HepG2 (cell line): Measurements from ENCODE around the gene COX6B1. TPM values are rescaled to one million over a fixed set of nuclear protein-coding genes. Genes with fewer than 3 reads are reported as not detected.

Experiments used
- ATAC-seq: fragments of 200-7000 bp; cut with Tn5 transposase; 3 replicates; pipeline ENCODE4 v1.9.1; 2020; ENCODE audit warnings: mild to moderate bottlenecking, moderate library complexity
- BruUV-seq: library from RNA; stranded (reverse); fragments of 400-500 nt; replicated peaks from 2 replicates; lab custom pipeline; 2021; lab: Mats Ljungman, UMichigan
- CTCF ChIA-PET: fragments of 300-600 bp; formaldehyde crosslinking; extraction: SDS; loops from one replicate; lab custom pipeline; 2021; ENCODE audit warnings: low total read pairs, inconsistent platforms, low intra/inter-chr PET ratio; lab: Yijun Ruan, JAX
- POLR2A ChIA-PET: fragments of 350-600 bp; sonication (Branson Sonifier 250); formaldehyde crosslinking; loops from one replicate; lab custom pipeline; 2020; ENCODE audit warnings: antibody characterized with exemption, inconsistent platforms; lab: Yijun Ruan, JAX
- DNase-seq: peaks from one replicate; pipeline ENCODE4 v3.0.0-alpha.2; 2015; ENCODE audit warnings: low spot score
- FAIRE-seq: peaks from 3 replicates; lab custom pipeline; 2011; peaks lifted over from hg19 to GRCh38; lab: Jason Lieb, UNC
- H2AFZ ChIP-seq: one replicate; pipeline ENCODE4 v1.6.1; 2011; ENCODE audit warnings: low read length, inconsistent platforms
- H3K27ac ChIP-seq: fragments of 300-600 bp; 3 replicates; pipeline ENCODE4 v1.8.0; 2011; ENCODE audit warnings: mixed run types, mild to moderate bottlenecking, mixed read lengths, low read length, inconsistent platforms; ENCODE audit not compliant: insufficient read depth; ENCODE audit errors: extremely low read length
- H3K27me3 ChIP-seq, 2 experiments: fragments of 200-600 bp in 1 of 2; 2 replicates in 1 of 2; 3 replicates in 1 of 2; pipeline versions ENCODE4 v1.6.0 to v1.8.0; 2011; ENCODE audit warnings: low read length in 2 of 2, mild to moderate bottlenecking in 2 of 2, moderate library complexity in 2 of 2, inconsistent platforms in 1 of 2; ENCODE audit not compliant: insufficient read depth in 2 of 2, control insufficient read depth in 1 of 2
- H3K36me3 ChIP-seq, 2 experiments: fragments of 200-600 bp in 1 of 2; replicated peaks in 1 of 2; 2 replicates in 1 of 2; 3 replicates in 1 of 2; pipeline versions ENCODE4 v1.5.1 to v1.8.0; 2011; ENCODE audit warnings: low read length in 2 of 2, inconsistent platforms in 1 of 2; ENCODE audit not compliant: insufficient read depth in 2 of 2, control insufficient read depth in 1 of 2
- H3K4me1 ChIP-seq: 2 replicates; pipeline ENCODE4 v1.5.1; 2012; ENCODE audit warnings: low read length, inconsistent platforms; ENCODE audit not compliant: insufficient read depth
- H3K4me2 ChIP-seq: 2 replicates; pipeline ENCODE4 v1.6.0; 2011; ENCODE audit warnings: low read depth, low read length, inconsistent platforms
- H3K4me3 ChIP-seq, 3 experiments: fragments of 200-600 bp in 1 of 3; sonication (generic), shearing (Covaris generic) in 1 of 3; replicated peaks in 1 of 3; 2 replicates each; pipeline ENCODE4 v1.5.1; 2011 to 2016; ENCODE audit warnings: low read length in 3 of 3, inconsistent platforms in 2 of 3, low read depth in 2 of 3, mild to moderate bottlenecking in 2 of 3, control low read depth in 1 of 3, mixed read lengths in 1 of 3; ENCODE audit not compliant: insufficient read depth in 1 of 3
- H3K79me2 ChIP-seq: one replicate; pipeline ENCODE4 v1.6.1; 2011; ENCODE audit warnings: low read length, inconsistent platforms; ENCODE audit not compliant: insufficient read depth
- H3K9ac ChIP-seq: 2 replicates; pipeline ENCODE4 v1.6.0; 2011; ENCODE audit warnings: mild to moderate bottlenecking, low read depth, low read length, inconsistent platforms; ENCODE audit not compliant: insufficient read depth
- H3K9me3 ChIP-seq: 2 replicates; pipeline ENCODE4 v1.5.1; 2012; ENCODE audit warnings: mild to moderate bottlenecking, low read length
- H4K20me1 ChIP-seq: 2 replicates; pipeline ENCODE4 v1.6.0; 2011; ENCODE audit warnings: inconsistent platforms, mild to moderate bottlenecking, low read length, moderate library complexity; ENCODE audit not compliant: insufficient read depth
- FIP1L1 ChIP-seq: fragments of 200-400 bp; formaldehyde crosslinking; IDR thresholded peaks from 2 replicates; pipeline ENCODE4 v1.6.1; 2018; ENCODE audit warnings: low read depth, mild to moderate bottlenecking, low read length, moderate library complexity, borderline replicate concordance; ENCODE audit not compliant: insufficient read depth
- THAP11 ChIP-seq: IDR thresholded peaks from 2 replicates; pipeline ENCODE4 v1.6.1; 2016; ENCODE audit warnings: missing biosample characterization, missing genetic modification reagents
- THAP9 ChIP-seq: sonication (generic); formaldehyde crosslinking; IDR thresholded peaks from 2 replicates; pipeline ENCODE4; 2020; ENCODE audit warnings: missing genetic modification reagents, mild to moderate bottlenecking, borderline replicate concordance
- ZNF143 ChIP-seq: sonication (generic); formaldehyde crosslinking; IDR thresholded peaks from 2 replicates; pipeline ENCODE4 v1.4.0; 2020; ENCODE audit warnings: missing genetic modification reagents
- ZNF562 ChIP-seq: sonication (generic); formaldehyde crosslinking; IDR thresholded peaks from 2 replicates; pipeline ENCODE4 v1.8.0; 2022; ENCODE audit warnings: missing genetic modification reagents, borderline replicate concordance
- ZNF770 ChIP-seq: sonication (generic); formaldehyde crosslinking; IDR thresholded peaks from 2 replicates; pipeline ENCODE4 v1.5.0; 2020; ENCODE audit warnings: mild to moderate bottlenecking, missing genetic modification reagents
- WGBS: methylation state at CpG from one replicate; pipeline ENCODE4 v1.1.6; 2017; ENCODE audit warnings: low lambda C conversion rate; 5-methylcytosine and 5-hydroxymethylcytosine counted together
- in situ Hi-C: cut with HindIII; loops from 2 replicates; pipeline ENCODE4 v1.10.0; 2017; ENCODE audit warnings: low pct_unique_long_range_greater_than_20kb; ENCODE audit not compliant: extremely low pct_ligation_motif_present
- intact Hi-C: fragments of 100-400 bp; cut with micrococcal nuclease; formaldehyde crosslinking; loops from one replicate; pipeline ENCODE4 v1.10.0; 2022; ENCODE audit not compliant: unreplicated experiment
- polyA plus RNA-seq, 8 experiments: library from polyadenylated mRNA; depleted of rRNA in 3 of 8; stranded (reverse) in 7 of 8; unstranded in 1 of 8; fragments of >200 nt; fragmentation: Illumina TruSeq in 4 of 8; extraction: Trizol in 4 of 8; gene quantifications; 2 replicates each; pipeline versions ENCODE4 v1.2.1 to v1.2.3, GENCODE V29; 2011 to 2016; ENCODE audit warnings: low read depth in 4 of 8, missing spikeins in 1 of 8, mixed read lengths in 1 of 8; ENCODE audit not compliant: insufficient read depth in 1 of 8
- total RNA-seq, 5 experiments: library from RNA; depleted of rRNA; stranded (reverse); fragments of >200 nt; fragmentation: Illumina TruSeq; extraction: Trizol; gene quantifications; 2 replicates each; pipeline ENCODE4 v1.2.3, GENCODE V29; 2016; ENCODE audit warnings: low read depth in 1 of 5

COX6B1 gene
- total and polyA plus RNA-seq, 2 of the 13 experiments (the other 11 are each of a cell fraction or from before 2014, with no cell fraction given), result 481 to 487 TPM

- Histone ChIP-seq H3K4me1 (peaks cover 32% of the 10 kb centered on the region), H2AFZ (no peak overlapping the region), H3K79me2 (no peaks in the 10 kb centered on the region), H3K36me3 (no peaks in the 10 kb centered on the region), H3K27me3 (peaks cover 0 to 4% of the 10 kb centered on the region in 2 experiments; a peak in 1 of 5 replicates), H3K4me2 (no peak overlapping the region), H3K4me3 (no peak overlapping the region), H3K27ac (no peak overlapping the region), H3K9ac (no peak overlapping the region), H4K20me1 (no peaks in the 10 kb centered on the region), H3K9me3 (peaks cover 23% of the 10 kb centered on the region)
- POLR2A ChIA-PET, result no interaction called here
- intact Hi-C loops (no loop called here), in situ Hi-C loops (no loop called here)
- no peak for DNase-seq
- TF ChIP-seq THAP11 (CRISPR knock-in tag) (peak; percentile 93), ZNF770 (CRISPR knock-in tag) (no peak), ZNF562 (no peak), THAP9 (no peak), FIP1L1 (no peak), ZNF143 (CRISPR knock-in tag) (peak; percentile 80)
- BruUV-seq, result no TSS peak
- ATAC-seq, result no peak
- CTCF ChIA-PET, result no interaction called here
- WGBS, result 28% methylated on average over 2 of the region's 2 CpGs
- no peak for FAIRE-seq
Measured at GRCh38 chr19:35608251-35608650, 39.9 kb upstream of the COX6B1 start.
